ENCODE results near the gene C22orf39. TPM values are rescaled to one million over a fixed set of nuclear protein-coding genes. Genes with fewer than 3 reads are reported as not detected.

C22orf39 gene
- total RNA-seq, 2 donors from 2014 or later, result 27.4 to 31.5 TPM

DNA sequence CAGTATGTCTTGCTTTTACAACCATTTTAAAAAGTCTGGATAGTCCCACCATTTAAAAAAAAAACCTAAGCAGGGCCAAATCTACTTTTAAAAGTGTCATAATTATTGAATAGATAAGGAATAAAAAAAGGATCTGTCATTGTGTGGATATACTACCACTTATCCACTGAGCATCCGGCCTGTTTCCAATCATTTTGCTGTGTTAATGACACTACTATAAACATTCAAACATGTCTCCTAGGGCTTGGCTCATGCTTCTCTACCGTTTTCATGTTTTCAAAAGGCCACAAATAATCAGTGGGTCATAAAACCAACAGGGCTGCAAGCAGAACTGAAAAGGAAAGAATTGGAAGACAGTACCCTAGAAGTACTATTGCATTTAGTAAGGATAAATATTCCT, 12.5 kb upstream of the C22orf39 start:
- Histone ChIP-seq H3K9ac (ENCODE audit: extremely low read depth, low read length, poor library complexity, severe bottlenecking) (no peak overlapping the region), H3K27me3 (ENCODE audit: control insufficient read depth, insufficient read depth, low read length, poor library complexity, severe bottlenecking) (no peaks in the 10 kb centered on the region), H3K9me3 (ENCODE audit: control insufficient read depth, low read length) (no peaks in the 10 kb centered on the region), H3K27ac (ENCODE audit: low read depth, low read length) (no peak overlapping the region), H3K4me3 (ENCODE audit: low read length) (no peak overlapping the region), H3K4me1 (ENCODE audit: control insufficient read depth, insufficient read depth, low read length) (no peaks in the 10 kb centered on the region), H3K36me3 (ENCODE audit: control insufficient read depth, insufficient read depth, low read length) (peaks cover 91% of the 10 kb centered on the region)
- Mint-ChIP-seq H3K36me3 (ENCODE audit: low read depth) (peaks cover 70% of the 10 kb centered on the region), H3K4me3 (no peak overlapping the region), H3K4me1 (no peaks in the 10 kb centered on the region), H3K27me3 (ENCODE audit: insufficient read depth) (no peaks in the 10 kb centered on the region), H3K9me3 (no peaks in the 10 kb centered on the region), H3K27ac (no peak overlapping the region)
- TF ChIP-seq, protein P1, sequence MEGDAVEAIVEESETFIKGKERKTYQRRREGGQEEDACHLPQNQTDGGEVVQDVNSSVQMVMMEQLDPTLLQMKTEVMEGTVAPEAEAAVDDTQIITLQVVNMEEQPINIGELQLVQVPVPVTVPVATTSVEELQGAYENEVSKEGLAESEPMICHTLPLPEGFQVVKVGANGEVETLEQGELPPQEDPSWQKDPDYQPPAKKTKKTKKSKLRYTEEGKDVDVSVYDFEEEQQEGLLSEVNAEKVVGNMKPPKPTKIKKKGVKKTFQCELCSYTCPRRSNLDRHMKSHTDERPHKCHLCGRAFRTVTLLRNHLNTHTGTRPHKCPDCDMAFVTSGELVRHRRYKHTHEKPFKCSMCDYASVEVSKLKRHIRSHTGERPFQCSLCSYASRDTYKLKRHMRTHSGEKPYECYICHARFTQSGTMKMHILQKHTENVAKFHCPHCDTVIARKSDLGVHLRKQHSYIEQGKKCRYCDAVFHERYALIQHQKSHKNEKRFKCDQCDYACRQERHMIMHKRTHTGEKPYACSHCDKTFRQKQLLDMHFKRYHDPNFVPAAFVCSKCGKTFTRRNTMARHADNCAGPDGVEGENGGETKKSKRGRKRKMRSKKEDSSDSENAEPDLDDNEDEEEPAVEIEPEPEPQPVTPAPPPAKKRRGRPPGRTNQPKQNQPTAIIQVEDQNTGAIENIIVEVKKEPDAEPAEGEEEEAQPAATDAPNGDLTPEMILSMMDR (conservative IDR thresholded peaks at IDR 0.05), result no peak
- no peak for DNase-seq
- 83 to 88% methylated on average over 1 to 2 of the region's 2 CpGs for WGBS, 2 experiments (ENCODE audit: insufficient coverage in 1 of 2, insufficient read length in 1 of 2)

DNA sequence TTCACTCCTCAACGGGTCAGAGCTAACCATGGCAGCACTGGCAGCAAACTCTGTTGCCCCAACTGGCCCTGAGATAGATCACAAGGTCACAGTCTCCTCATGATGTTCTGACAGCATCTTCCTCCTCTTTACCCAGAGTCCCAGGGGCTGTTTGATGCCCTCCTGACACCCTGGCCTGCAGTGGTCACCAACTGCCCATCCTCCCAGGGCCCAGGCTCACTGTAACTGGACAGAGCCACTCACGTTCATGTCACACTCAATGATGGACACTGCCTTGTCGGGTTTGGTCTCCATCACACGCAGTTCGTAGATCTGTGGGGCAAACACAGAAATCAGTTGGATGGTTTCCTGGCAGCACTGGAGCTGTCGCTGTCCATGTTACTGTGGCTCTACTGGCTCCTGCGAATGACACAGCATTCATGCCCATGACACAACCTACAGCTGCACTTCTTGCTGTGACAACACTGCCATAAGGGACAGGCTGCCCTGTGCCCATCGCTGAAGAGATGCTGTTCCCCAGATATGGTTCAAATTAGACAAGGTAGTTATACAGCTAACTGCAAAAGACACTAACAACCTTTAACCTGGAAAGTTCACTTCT, 10.4 kb upstream of the C22orf39 start:
- Histone ChIP-seq H3K4me1 (ENCODE audit: control insufficient read depth, insufficient read depth, low read length) (no peaks in the 10 kb centered on the region), H3K4me3 (ENCODE audit: low read length) (no peak overlapping the region), H3K27me3 (ENCODE audit: control insufficient read depth, insufficient read depth, low read length, poor library complexity, severe bottlenecking) (no peaks in the 10 kb centered on the region), H3K9ac (ENCODE audit: extremely low read depth, low read length, poor library complexity, severe bottlenecking) (no peak overlapping the region), H3K9me3 (ENCODE audit: control insufficient read depth, low read length) (no peaks in the 10 kb centered on the region), H3K36me3 (ENCODE audit: control insufficient read depth, insufficient read depth, low read length) (peaks cover 91% of the 10 kb centered on the region), H3K27ac (ENCODE audit: low read depth, low read length) (no peak overlapping the region)
- H3K27me3 Mint-ChIP-seq (ENCODE audit: insufficient read depth), result no peaks in the 10 kb centered on the region
- H3K4me1 Mint-ChIP-seq, result no peaks in the 10 kb centered on the region
- DNase-seq, result no peak
- no peak overlapping the region for H3K4me3 Mint-ChIP-seq
- H3K27ac Mint-ChIP-seq, result no peak overlapping the region
- H3K36me3 Mint-ChIP-seq (ENCODE audit: low read depth), result peaks cover 79% of the 10 kb centered on the region
- TF ChIP-seq, protein P1 (conservative IDR thresholded peaks at IDR 0.05), result no peak
- 95 to 98% methylated on average over 6 to 8 of the region's 8 CpGs for WGBS, 2 experiments (ENCODE audit: insufficient coverage in 1 of 2, insufficient read length in 1 of 2)
- H3K9me3 Mint-ChIP-seq, result no peaks in the 10 kb centered on the region

DNA sequence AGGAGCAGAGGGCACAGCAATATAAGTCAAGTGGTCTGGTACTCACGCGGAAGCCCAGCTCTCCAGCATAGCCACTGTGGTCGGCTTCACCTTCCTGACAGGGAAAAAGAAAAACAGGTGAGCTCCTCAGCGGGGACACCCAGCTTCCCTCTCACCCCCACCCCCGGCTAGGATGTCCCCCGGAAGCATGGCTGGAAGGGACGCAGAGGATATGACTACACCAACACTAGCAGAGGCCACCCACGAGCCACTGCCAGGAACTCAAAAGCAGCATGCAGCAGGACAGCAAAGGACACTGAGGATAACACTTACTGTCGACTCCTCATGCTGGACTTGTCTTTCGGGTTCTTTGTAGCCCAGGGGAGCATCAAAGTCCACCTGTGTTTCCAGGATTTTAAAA, 9.0 kb upstream of the C22orf39 start:
- H3K36me3 ChIP-seq (ENCODE audit: control insufficient read depth, insufficient read depth, low read length), result peaks cover 92% of the 10 kb centered on the region
- peaks cover 84% of the 10 kb centered on the region for H3K36me3 Mint-ChIP-seq (ENCODE audit: low read depth)
- H3K4me3 Mint-ChIP-seq, result no peak overlapping the region
- H3K4me3 ChIP-seq (ENCODE audit: low read length), result no peak overlapping the region
- no peak overlapping the region for H3K9ac ChIP-seq (ENCODE audit: extremely low read depth, low read length, poor library complexity, severe bottlenecking)
- WGBS, 2 experiments (ENCODE audit: insufficient coverage in 1 of 2, insufficient read length in 1 of 2), result 93 to 100% methylated on average over 6 to 10 of the region's 10 CpGs
- H3K4me1 Mint-ChIP-seq, result no peaks in the 10 kb centered on the region
- TF ChIP-seq, protein P1 (conservative IDR thresholded peaks at IDR 0.05), result no peak
- no peaks in the 10 kb centered on the region for H3K27me3 ChIP-seq (ENCODE audit: control insufficient read depth, insufficient read depth, low read length, poor library complexity, severe bottlenecking)
- no peak overlapping the region for H3K27ac ChIP-seq (ENCODE audit: low read depth, low read length)
- H3K4me1 ChIP-seq (ENCODE audit: control insufficient read depth, insufficient read depth, low read length), result no peaks in the 10 kb centered on the region
- H3K27me3 Mint-ChIP-seq (ENCODE audit: insufficient read depth), result no peaks in the 10 kb centered on the region
- no peak for DNase-seq
- H3K27ac Mint-ChIP-seq, result no peak overlapping the region
- H3K9me3 Mint-ChIP-seq, result no peaks in the 10 kb centered on the region
- H3K9me3 ChIP-seq (ENCODE audit: control insufficient read depth, low read length), result no peaks in the 10 kb centered on the region
